GM19324 (cell line): ENCODE measurements around the gene C2orf49.

Experiments used
- ATAC-seq: cut with Tn5 transposase; IDR thresholded peaks from one replicate; pipeline ENCODE4 v1.9.1; 2021; ENCODE audit warnings: mild to moderate bottlenecking, moderate library complexity; ENCODE audit not compliant: unreplicated experiment, low FRiP score

C2orf49 gene

GRCh38 chr2:105358593-105358992 is 21.3 kb downstream of the C2orf49 start:
- ATAC-seq, result no peak

GRCh38 chr2:105361102-105361889 is 24.0 kb downstream of the C2orf49 start:
- ATAC-seq, result no peak

GRCh38 chr2:105362862-105363591 is 25.7 kb downstream of the C2orf49 start:
- no peak for ATAC-seq

- no peak for ATAC-seq
Observed at GRCh38 chr2:105364436-105365139, 27.2 kb downstream of the C2orf49 start.

GRCh38 chr2:105365206-105365605 is 27.9 kb downstream of the C2orf49 start:
- ATAC-seq, result no peak

GRCh38 chr2:105368759-105369408 is 31.5 kb downstream of the C2orf49 start:
- no peak for ATAC-seq

GRCh38 chr2:105369777-105370690 is 32.7 kb downstream of the C2orf49 start:
- ATAC-seq, result peak; percentile 79

GRCh38 chr2:105371156-105371555 is 33.8 kb downstream of the C2orf49 start:
- no peak for ATAC-seq

GRCh38 chr2:105371810-105372209 is 34.5 kb downstream of the C2orf49 start:
- ATAC-seq, result no peak

- ATAC-seq, result no peak
Observed at GRCh38 chr2:105373344-105373781, 36.0 kb downstream of the C2orf49 start.

GRCh38 chr2:105373895-105374401 is 36.6 kb downstream of the C2orf49 start:
- peak; percentile 94 for ATAC-seq

GRCh38 chr2:105375001-105375561 is 37.7 kb downstream of the C2orf49 start:
- ATAC-seq, result no peak

GRCh38 chr2:105376010-105376409 is 38.7 kb downstream of the C2orf49 start:
- ATAC-seq, result no peak

- no peak for ATAC-seq
Observed at GRCh38 chr2:105376789-105377240, 39.5 kb downstream of the C2orf49 start.

GRCh38 chr2:105377871-105378270 is 40.5 kb downstream of the C2orf49 start:
- no peak for ATAC-seq

GRCh38 chr2:105378276-105378840 is 41.0 kb downstream of the C2orf49 start:
- ATAC-seq, result no peak

GRCh38 chr2:105378921-105379383 is 41.6 kb downstream of the C2orf49 start:
- no peak for ATAC-seq

- no peak for ATAC-seq
Observed at GRCh38 chr2:105379741-105380186, 42.4 kb downstream of the C2orf49 start.
